Loucy (cell line): ENCODE data around the gene ADGRD1.

Experiments
- H2AFZ ChIP-seq: fragments of 200-600 bp; sonication (generic); 2 replicates; pipeline ENCODE4 v1.6.0; 2016; ENCODE audit warnings: antibody characterized with exemption, mild to moderate bottlenecking, low read length, moderate library complexity
- H3F3A ChIP-seq: fragments of 200-600 bp; 2 replicates; pipeline ENCODE4 v1.6.0; 2016; ENCODE audit warnings: antibody characterized with exemption, low read depth, mild to moderate bottlenecking
- H3K27me3 ChIP-seq: fragments of 200-600 bp; sonication (generic); 2 replicates; pipeline ENCODE4 v1.6.1; 2014; ENCODE audit warnings: low read length, mild to moderate bottlenecking; ENCODE audit not compliant: insufficient read depth, poor library complexity, severe bottlenecking
- H3K36me3 ChIP-seq: fragments of 200-600 bp; sonication (generic); 2 replicates; pipeline ENCODE4 v1.6.1; 2016; ENCODE audit warnings: low read length; ENCODE audit not compliant: insufficient read depth
- H3K4me1 ChIP-seq: fragments of 200-600 bp; sonication (generic); 2 replicates; pipeline ENCODE4 v1.5.1; 2014; ENCODE audit warnings: low read length, mild to moderate bottlenecking; ENCODE audit not compliant: insufficient read depth, poor library complexity, severe bottlenecking
- H3K4me2 ChIP-seq: fragments of 200-600 bp; sonication (generic); 2 replicates; pipeline ENCODE4 v1.6.0; 2014; ENCODE audit warnings: antibody characterized with exemption, low read length, low read depth, mild to moderate bottlenecking; ENCODE audit not compliant: poor library complexity, severe bottlenecking
- H3K4me3 ChIP-seq: fragments of 200-600 bp; sonication (generic); 2 replicates; pipeline ENCODE4 v1.5.1; 2014; ENCODE audit warnings: low read length, mild to moderate bottlenecking, mixed read lengths; ENCODE audit not compliant: poor library complexity, severe bottlenecking
- H3K79me2 ChIP-seq: fragments of 200-600 bp; sonication (generic); 2 replicates; pipeline ENCODE4 v1.6.1; 2014; ENCODE audit warnings: low read length; ENCODE audit not compliant: insufficient read depth
- H3K9ac ChIP-seq: fragments of 200-600 bp; sonication (generic); 2 replicates; pipeline ENCODE4 v1.6.0; 2014; ENCODE audit warnings: mild to moderate bottlenecking, low read depth, low read length, moderate library complexity; ENCODE audit not compliant: poor library complexity, severe bottlenecking
- H3K9me2 ChIP-seq: fragments of 200-600 bp; sonication (generic); replicated peaks from 2 replicates; pipeline ENCODE4 v1.6.1; 2016; ENCODE audit warnings: low read depth, low read length, mixed read lengths
- H3K9me3 ChIP-seq: fragments of 200-600 bp; sonication (generic); 2 replicates; pipeline ENCODE4 v1.6.1; 2014; ENCODE audit warnings: mild to moderate bottlenecking, antibody characterized with exemption, low read length, low read depth; ENCODE audit not compliant: insufficient read depth
- H4K20me1 ChIP-seq: fragments of 200-600 bp; sonication (generic); 2 replicates; pipeline ENCODE4 v1.6.0; 2014; ENCODE audit warnings: antibody characterized with exemption, low read length, mild to moderate bottlenecking; ENCODE audit not compliant: insufficient read depth, poor library complexity, severe bottlenecking
- EZH2phosphoT487 ChIP-seq: fragments of 200-600 bp; IDR thresholded peaks from 2 replicates; pipeline ENCODE4 v1.6.1; 2018; ENCODE audit warnings: antibody characterized with exemption, mild to moderate bottlenecking, moderate library complexity, borderline replicate concordance
- TF ChIP-seq, protein P1 (sequence below): fragments of 200-600 bp; sonication (generic); conservative IDR thresholded peaks from 2 replicates; pipeline ENCODE4 v1.5.1; 2014; ENCODE audit warnings: mild to moderate bottlenecking, antibody characterized with exemption, low read length

ADGRD1 gene

DNA sequence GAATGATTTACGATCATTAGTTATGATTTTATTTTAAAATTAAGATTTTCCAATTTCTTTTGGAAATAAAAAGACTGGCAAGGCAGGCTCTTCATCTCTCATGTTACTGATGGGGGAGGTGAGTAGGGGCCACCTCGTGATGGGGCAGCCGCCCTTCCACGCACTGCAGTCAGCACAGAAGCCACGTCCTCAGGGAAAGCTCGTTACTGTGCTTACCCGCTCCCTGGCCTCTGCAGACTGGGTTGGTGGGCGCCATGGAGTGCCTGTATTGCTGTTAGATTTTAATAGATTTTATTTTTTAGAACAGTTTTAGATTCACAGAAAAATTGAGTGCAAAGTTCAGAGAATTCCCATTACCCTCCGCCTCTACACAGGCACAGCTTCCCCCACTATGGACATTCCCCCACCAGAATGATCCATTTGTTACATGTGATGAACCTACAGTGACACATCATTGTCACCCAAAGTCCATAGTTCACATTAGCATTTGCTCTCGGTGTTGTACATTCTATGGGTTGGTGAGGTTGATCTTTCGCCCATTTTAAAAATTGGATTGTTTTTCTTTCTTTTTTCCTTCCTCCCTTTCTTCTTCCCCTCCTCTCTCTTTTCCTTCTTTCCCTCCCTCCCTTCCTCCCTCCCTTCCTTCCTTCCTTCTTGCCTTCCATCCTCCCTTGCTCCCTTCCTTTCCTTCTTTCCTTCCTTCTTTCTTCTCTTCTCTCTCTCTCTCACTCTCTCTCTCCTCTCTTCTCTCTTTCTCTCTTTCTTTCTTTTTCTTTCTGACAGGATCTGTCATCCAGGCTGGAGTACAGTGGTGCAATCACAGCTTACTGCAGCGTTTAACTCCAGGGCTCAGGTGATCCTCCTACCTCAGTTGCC, 30.7 kb downstream of the ADGRD1 start:
- Histone ChIP-seq H3K4me1 (no peaks in the 10 kb centered on the region), H3K4me3 (no peak overlapping the region), H3F3A (no peaks in the 10 kb centered on the region), H4K20me1 (no peaks in the 10 kb centered on the region), H3K27me3 (no peaks in the 10 kb centered on the region), H3K36me3 (no peaks in the 10 kb centered on the region), H3K4me2 (no peak overlapping the region), H3K79me2 (no peaks in the 10 kb centered on the region), H2AFZ (no peak overlapping the region), H3K9me2 (no peaks in the 10 kb centered on the region), H3K9ac (no peak overlapping the region), H3K9me3 (no peaks in the 10 kb centered on the region)
- TF ChIP-seq EZH2phosphoT487 = no peak
- TF ChIP-seq, protein P1, sequence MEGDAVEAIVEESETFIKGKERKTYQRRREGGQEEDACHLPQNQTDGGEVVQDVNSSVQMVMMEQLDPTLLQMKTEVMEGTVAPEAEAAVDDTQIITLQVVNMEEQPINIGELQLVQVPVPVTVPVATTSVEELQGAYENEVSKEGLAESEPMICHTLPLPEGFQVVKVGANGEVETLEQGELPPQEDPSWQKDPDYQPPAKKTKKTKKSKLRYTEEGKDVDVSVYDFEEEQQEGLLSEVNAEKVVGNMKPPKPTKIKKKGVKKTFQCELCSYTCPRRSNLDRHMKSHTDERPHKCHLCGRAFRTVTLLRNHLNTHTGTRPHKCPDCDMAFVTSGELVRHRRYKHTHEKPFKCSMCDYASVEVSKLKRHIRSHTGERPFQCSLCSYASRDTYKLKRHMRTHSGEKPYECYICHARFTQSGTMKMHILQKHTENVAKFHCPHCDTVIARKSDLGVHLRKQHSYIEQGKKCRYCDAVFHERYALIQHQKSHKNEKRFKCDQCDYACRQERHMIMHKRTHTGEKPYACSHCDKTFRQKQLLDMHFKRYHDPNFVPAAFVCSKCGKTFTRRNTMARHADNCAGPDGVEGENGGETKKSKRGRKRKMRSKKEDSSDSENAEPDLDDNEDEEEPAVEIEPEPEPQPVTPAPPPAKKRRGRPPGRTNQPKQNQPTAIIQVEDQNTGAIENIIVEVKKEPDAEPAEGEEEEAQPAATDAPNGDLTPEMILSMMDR = no peak

GRCh38 chr12:130987151-130987931, 33.6 kb downstream of the ADGRD1 start:
- no peak overlapping the region for H3K4me3 ChIP-seq
- no peaks in the 10 kb centered on the region for H3F3A ChIP-seq
- no peaks in the 10 kb centered on the region for H4K20me1 ChIP-seq
- H3K4me1 ChIP-seq = no peaks in the 10 kb centered on the region
- TF ChIP-seq, protein P1 = no peak
- TF ChIP-seq EZH2phosphoT487 = no peak
- no peaks in the 10 kb centered on the region for H3K9me2 ChIP-seq
- no peaks in the 10 kb centered on the region for H3K27me3 ChIP-seq
- H2AFZ ChIP-seq = no peak overlapping the region
- no peaks in the 10 kb centered on the region for H3K36me3 ChIP-seq
- no peak overlapping the region for H3K4me2 ChIP-seq
- H3K9me3 ChIP-seq = no peaks in the 10 kb centered on the region
- no peak overlapping the region for H3K9ac ChIP-seq
- H3K79me2 ChIP-seq = no peaks in the 10 kb centered on the region

GRCh38 chr12:130988261-130988660, 34.6 kb downstream of the ADGRD1 start:
- Histone ChIP-seq H3K79me2 (no peaks in the 10 kb centered on the region), H2AFZ (no peak overlapping the region), H3K27me3 (no peaks in the 10 kb centered on the region), H3K4me2 (no peak overlapping the region), H3K4me3 (no peak overlapping the region), H3K9me3 (no peaks in the 10 kb centered on the region), H4K20me1 (no peaks in the 10 kb centered on the region), H3K36me3 (no peaks in the 10 kb centered on the region), H3K9ac (no peak overlapping the region), H3K4me1 (no peaks in the 10 kb centered on the region), H3K9me2 (no peaks in the 10 kb centered on the region), H3F3A (no peaks in the 10 kb centered on the region)
- TF ChIP-seq EZH2phosphoT487 = no peak
